NCI-H82 (cell line): ENCODE measurements around the gene F8A2.
"Not testable (repeated sequence)": the region's sequence is repeated elsewhere in the genome, so short reads cannot be mapped to it uniquely, and the experiment has no call there.

Source experiments
- DNase-seq: peaks from one replicate; lab custom pipeline; 2025; lab: John Stamatoyannopoulos, UW

F8A2 gene

DNA sequence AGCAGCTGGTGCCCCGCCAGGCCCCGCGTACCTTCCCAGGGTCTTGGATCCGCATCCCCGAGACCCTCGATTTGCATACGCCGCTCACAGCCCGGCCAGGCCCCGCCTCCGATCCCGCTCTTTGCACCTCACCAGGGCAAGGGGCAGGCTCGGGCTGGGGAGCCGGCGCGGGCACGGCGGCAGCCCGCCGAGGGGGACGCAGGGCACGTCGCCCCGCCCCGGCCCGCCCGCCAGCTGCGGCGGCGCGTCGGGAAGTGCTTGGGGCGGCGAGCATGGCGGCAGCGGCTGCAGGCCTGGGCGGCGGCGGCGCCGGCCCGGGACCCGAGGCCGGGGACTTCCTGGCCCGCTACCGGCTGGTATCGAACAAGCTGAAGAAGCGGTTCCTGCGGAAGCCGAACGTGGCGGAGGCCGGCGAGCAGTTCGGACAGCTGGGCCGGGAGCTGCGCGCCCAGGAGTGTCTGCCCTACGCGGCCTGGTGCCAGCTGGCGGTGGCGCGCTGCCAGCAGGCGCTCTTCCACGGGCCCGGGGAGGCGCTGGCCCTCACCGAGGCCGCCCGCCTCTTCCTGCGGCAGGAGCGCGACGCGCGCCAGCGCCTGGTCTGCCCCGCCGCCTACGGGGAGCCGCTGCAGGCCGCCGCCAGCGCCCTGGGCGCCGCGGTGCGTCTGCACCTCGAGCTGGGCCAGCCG is at the start of gene F8A2:
TSS of gene F8A2 (plus strand) at position 253 of the 686 bp plus-strand sequence. CDS start at position 273, 20 bp downstream.
- not testable (repeated sequence) for DNase-seq

DNA sequence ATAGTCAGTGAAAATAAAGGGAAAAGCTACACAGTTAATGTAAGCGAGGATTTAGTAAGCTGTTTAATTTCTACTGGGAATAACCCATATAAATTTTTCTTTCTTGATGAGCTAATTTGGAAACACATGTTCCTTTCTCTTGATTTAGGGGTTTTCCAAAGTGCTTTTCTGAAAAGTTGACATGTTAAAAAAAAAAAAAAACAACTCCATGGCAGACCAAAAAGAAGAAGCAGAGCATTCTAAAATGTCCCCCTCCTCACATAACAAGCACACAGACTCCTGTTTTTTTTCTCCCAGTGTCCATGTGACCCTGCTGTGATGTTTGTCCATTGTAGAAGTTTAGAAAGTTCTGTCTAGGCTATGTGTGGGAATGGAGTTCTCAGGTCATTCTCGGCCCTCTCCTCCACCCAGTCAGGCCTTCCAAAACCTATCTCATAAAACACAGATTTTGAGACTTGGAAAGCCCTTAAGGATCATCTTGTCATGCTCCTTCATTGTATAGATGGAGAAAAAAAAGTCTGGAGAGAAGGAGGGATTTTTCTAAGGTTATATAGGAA is 48.3 kb upstream of the F8A2 start:
- no peak for DNase-seq

DNA sequence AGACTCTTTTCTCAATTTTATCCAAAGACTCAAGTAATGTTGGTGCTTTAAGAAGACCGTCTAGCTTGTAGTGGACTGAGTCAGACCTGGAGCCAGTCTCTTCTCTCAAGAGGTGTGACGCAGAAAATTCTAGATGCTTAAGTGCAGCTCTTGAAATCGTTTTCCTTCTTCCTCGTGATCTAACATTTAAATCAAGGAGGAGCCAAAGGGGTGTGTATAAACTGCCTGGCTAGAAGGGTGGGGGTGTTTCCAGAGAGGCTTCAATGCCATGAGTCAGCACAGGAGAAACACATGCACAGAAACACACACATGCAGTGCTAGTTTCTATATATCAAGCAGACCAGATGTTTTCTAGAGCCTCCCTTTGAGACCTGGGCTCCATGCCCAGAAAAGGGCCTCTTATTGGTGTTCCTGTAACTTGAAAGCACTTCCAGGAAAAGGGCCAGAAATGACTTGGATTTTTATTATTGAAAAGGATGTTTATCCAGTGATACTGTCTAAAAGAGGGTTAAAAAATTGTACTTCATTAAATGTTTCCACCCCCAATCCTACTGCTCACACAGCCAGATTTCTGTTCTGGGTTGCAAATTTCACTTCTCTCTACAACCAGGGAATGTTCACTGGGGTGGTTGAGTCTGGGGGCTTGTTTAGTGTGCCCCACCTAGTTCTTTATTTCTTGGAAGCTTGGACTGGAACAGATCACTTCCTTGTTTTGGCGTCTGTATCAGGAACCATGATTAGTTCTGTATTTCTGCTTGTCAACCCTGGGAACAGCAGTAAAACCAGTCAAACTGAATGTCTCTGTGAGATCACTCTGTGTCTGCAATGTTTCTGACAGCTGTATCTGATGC is 47.2 kb upstream of the F8A2 start, which contains the start of gene CLIC2:
TSS of gene CLIC2 (minus strand) at position 129 of the 851 bp plus-strand sequence. CDS start 187 bp downstream, outside the sequence.
- DNase-seq = no peak

DNA sequence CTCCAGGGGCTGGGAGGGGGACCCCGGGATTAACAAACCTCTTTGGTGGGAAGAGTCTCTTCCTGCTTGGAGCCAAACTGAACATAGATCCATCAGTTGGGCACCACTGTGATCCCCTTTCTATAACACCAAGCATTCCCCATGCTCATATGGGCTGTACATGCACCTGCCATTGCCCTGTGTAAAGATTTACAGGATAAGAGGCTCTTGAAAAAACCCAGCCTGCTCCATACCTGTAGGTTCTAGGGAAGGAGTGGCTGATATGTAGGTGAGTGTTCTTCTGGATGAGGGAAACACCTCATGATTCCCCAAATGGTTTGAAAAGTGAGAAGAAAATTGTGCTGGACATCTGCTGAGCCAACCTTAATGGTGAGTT is 46.6 kb upstream of the F8A2 start:
- DNase-seq = not testable (repeated sequence)

DNA sequence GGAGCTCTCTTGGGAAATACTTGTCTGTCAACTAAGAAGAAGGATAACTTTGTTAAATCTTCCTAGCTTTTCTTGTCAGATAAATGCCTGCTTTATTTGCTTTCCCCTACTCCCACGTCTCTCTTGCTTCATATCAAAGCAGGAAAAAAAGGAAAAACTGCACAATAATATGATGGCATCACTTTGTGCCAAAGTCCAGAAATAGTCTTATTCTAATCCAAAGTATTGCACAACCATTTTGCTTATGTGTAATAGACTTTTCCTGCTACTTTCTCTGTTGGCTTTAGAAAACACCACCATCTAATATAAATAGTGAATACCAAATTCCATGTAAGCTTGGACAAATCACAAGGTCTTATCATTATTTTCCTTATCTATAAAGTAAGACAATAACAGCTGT is 36.2 kb upstream of the F8A2 start:
- not testable (repeated sequence) for DNase-seq

- DNase-seq = not testable (repeated sequence)
Observed at GRCh38 chrX:155349448-155349847, 32.4 kb upstream of the F8A2 start.

DNA sequence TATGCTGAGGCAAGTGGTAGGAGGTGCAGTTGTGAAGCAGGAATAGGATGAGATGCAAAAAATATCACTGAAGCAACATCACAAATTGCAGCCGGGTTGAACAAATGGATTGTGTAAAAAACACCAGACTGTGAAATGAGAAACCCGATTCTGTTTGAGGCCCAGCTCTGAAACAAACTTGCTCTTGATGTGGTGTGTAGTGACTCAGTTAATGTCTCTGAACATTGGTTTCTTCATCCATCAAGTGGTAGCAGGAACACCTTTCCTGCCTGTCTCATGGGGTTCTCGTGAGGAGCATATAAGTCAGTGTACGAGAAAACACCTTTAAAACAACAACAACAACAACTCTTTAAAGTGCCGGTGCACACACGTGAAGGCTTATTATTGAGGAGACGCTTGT is 18.2 kb upstream of the F8A2 start:
- not testable (repeated sequence) for DNase-seq

- not testable (repeated sequence) for DNase-seq
Observed at GRCh38 chrX:155373777-155374458, 8.0 kb upstream of the F8A2 start.

- not testable (repeated sequence) for DNase-seq
Observed at GRCh38 chrX:155379802-155380201, 2.1 kb upstream of the F8A2 start.

DNA sequence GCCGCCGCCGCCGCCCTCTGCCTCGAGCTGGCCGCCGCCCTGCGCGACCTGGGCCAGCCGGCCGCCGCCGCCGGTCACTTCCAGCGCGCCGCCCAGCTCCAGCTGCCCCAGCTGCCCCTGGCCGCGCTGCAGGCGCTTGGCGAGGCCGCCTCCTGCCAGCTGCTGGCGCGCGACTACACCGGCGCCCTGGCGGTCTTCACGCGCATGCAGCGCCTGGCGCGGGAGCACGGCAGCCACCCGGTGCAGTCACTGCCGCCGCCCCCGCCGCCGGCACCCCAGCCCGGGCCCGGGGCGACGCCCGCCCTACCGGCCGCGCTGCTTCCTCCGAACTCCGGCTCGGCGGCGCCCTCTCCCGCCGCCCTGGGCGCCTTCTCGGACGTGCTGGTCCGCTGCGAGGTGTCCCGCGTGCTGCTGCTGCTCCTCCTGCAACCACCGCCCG is 653 bp downstream of the F8A2 start:
- not testable (repeated sequence) for DNase-seq

DNA sequence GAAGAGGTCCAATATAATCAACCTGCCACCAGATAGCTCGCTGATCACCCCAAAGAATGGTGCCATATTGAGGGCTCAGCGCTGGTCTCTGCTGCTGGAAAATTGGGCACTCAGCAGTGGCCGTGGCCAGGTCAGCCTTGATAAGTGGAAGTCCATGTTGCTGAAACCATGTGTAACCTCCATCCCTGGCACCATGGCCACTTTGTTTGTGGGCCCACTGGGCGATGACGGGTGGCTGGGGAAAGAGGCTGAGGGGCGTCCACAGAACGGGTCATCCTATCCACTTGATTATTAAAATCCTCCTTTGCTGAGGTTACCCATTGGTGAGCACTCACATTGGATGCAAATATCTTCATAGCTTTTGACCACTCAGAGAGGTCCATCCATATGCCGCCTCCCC is 7.7 kb downstream of the F8A2 start:
- DNase-seq = no peak

- DNase-seq = not testable (repeated sequence)
Observed at GRCh38 chrX:155394747-155395276, 12.9 kb downstream of the F8A2 start.

- DNase-seq = no peak
Observed at GRCh38 chrX:155406429-155406828, 24.5 kb downstream of the F8A2 start.

- DNase-seq = no peak
Observed at GRCh38 chrX:155417769-155418168, 35.9 kb downstream of the F8A2 start.
